Calu3 (cell line): ENCODE data around the gene CCDC195. TPM values are rescaled to one million over a fixed set of nuclear protein-coding genes. Genes with fewer than 3 reads are reported as not detected.

ENCODE experiments used
- BruUV-seq: library from RNA; stranded (reverse); fragments of 400-500 nt; replicated peaks from 2 replicates; lab custom pipeline; 2021; lab: Mats Ljungman, UMichigan
- CTCF ChIA-PET: fragments of 300-600 bp; sonication (Branson Sonifier 250); formaldehyde crosslinking; loops from one replicate; lab custom pipeline; 2022; ENCODE audit warnings: antibody characterized with exemption; lab: Charles Lee
- DNase-seq: peaks from one replicate; pipeline ENCODE4 v3.0.0; 2022
- H3K27ac Mint-ChIP-seq: one replicate; pipeline ENCODE4 v1.8.0; 2022; ENCODE audit warnings: mixed read lengths; ENCODE audit not compliant: unreplicated experiment
- H3K27me3 Mint-ChIP-seq: one replicate; pipeline ENCODE4 v1.8.0; 2022; ENCODE audit warnings: mixed read lengths; ENCODE audit not compliant: unreplicated experiment
- H3K36me3 Mint-ChIP-seq: one replicate; pipeline ENCODE4 v1.8.0; 2022; ENCODE audit warnings: mild to moderate bottlenecking, moderate library complexity, mixed read lengths; ENCODE audit not compliant: insufficient read depth, unreplicated experiment
- H3K4me1 Mint-ChIP-seq: one replicate; pipeline ENCODE4 v1.8.0; 2022; ENCODE audit warnings: mild to moderate bottlenecking, low read depth, mixed read lengths; ENCODE audit not compliant: unreplicated experiment
- H3K4me3 Mint-ChIP-seq: one replicate; pipeline ENCODE4 v1.8.0; 2022; ENCODE audit warnings: mild to moderate bottlenecking, low read depth, moderate library complexity, mixed read lengths; ENCODE audit not compliant: unreplicated experiment
- H3K9me3 Mint-ChIP-seq: one replicate; pipeline ENCODE4 v1.8.0; 2022; ENCODE audit warnings: low read depth, mixed read lengths; ENCODE audit not compliant: unreplicated experiment
- CTCF ChIP-seq: fragments of 200-600 bp; IDR thresholded peaks from one replicate; pipeline ENCODE4 v1.8.0; 2022; ENCODE audit warnings: antibody characterized with exemption; ENCODE audit not compliant: unreplicated experiment
- intact Hi-C: fragments of 100-400 bp; cut with micrococcal nuclease; formaldehyde crosslinking; loops from one replicate; pipeline ENCODE4 v1.10.0; 2022; ENCODE audit not compliant: unreplicated experiment
- total RNA-seq: library from RNA; stranded (reverse); gene quantifications from 2 replicates; pipeline ENCODE4 v1.2.3, GENCODE V29; 2022

CCDC195 gene
- total RNA-seq, 1 experiment from 2014 or later: not detected

- CTCF ChIA-PET: no interaction called here
- no peak for DNase-seq
- intact Hi-C loops: no loop called here
- Mint-ChIP-seq H3K27ac (no peak overlapping the region), H3K4me3 (no peak overlapping the region), H3K9me3 (peaks cover 2% of the 10 kb centered on the region), H3K27me3 (no peaks in the 10 kb centered on the region), H3K36me3 (no peaks in the 10 kb centered on the region), H3K4me1 (peaks cover 9% of the 10 kb centered on the region)
- no TSS peak for BruUV-seq
- no peak for TF ChIP-seq CTCF
Observed at GRCh38 chr2:224716921-224717320, 756 bp upstream of the CCDC195 start.

GRCh38 chr2:224711859-224712665 lies 4.1 kb downstream of the CCDC195 start:
- intact Hi-C loops: no loop called here
- no peaks in the 10 kb centered on the region for H3K9me3 Mint-ChIP-seq
- BruUV-seq: no TSS peak
- H3K4me1 Mint-ChIP-seq: peaks cover 7% of the 10 kb centered on the region
- no peak for TF ChIP-seq CTCF
- DNase-seq: no peak
- no peak overlapping the region for H3K4me3 Mint-ChIP-seq
- no peaks in the 10 kb centered on the region for H3K27me3 Mint-ChIP-seq
- CTCF ChIA-PET: no interaction called here
- no peak overlapping the region for H3K27ac Mint-ChIP-seq
- no peaks in the 10 kb centered on the region for H3K36me3 Mint-ChIP-seq

- Mint-ChIP-seq H3K4me1 (peaks cover under 1% of the 10 kb centered on the region), H3K27me3 (no peaks in the 10 kb centered on the region), H3K4me3 (no peak overlapping the region), H3K36me3 (no peaks in the 10 kb centered on the region), H3K9me3 (no peaks in the 10 kb centered on the region), H3K27ac (no peak overlapping the region)
- intact Hi-C loops: no loop called here
- no peak for TF ChIP-seq CTCF
- DNase-seq: no peak
- no TSS peak for BruUV-seq
- CTCF ChIA-PET: no interaction called here
Observed at GRCh38 chr2:224711381-224711780, 4.8 kb downstream of the CCDC195 start.

GRCh38 chr2:224709301-224709700 lies 6.9 kb downstream of the CCDC195 start:
- Mint-ChIP-seq H3K9me3 (no peaks in the 10 kb centered on the region), H3K27me3 (no peaks in the 10 kb centered on the region)

More at GRCh38 chr2:224709301-224709700, 6.9 kb downstream of the CCDC195 start:
- no peak for TF ChIP-seq CTCF
- no TSS peak for BruUV-seq
- DNase-seq: no peak
- Mint-ChIP-seq H3K27ac (no peak overlapping the region), H3K4me1 (no peaks in the 10 kb centered on the region), H3K4me3 (no peak overlapping the region), H3K36me3 (no peaks in the 10 kb centered on the region)
- intact Hi-C loops: no loop called here
- CTCF ChIA-PET: no interaction called here
